OCI-LY7 (cell line): ENCODE results near the gene LINGO3. TPM values are rescaled to one million over a fixed set of nuclear protein-coding genes. Genes with fewer than 3 reads are reported as not detected.

Experiments used
- BruUV-seq: library from RNA; stranded (reverse); fragments of 400-500 nt; replicated peaks from 2 replicates; lab custom pipeline; 2021; lab: Mats Ljungman, UMichigan
- CTCF ChIA-PET: fragments of 300-600 bp; sonication (Branson Sonifier 250); formaldehyde crosslinking; loops from one replicate; lab custom pipeline; 2022; ENCODE audit warnings: antibody characterized with exemption; ENCODE audit not compliant: unreplicated experiment; lab: Charles Lee
- POLR2A ChIA-PET: fragments of 300-600 bp; sonication (Branson Sonifier 250); formaldehyde crosslinking; loops from one replicate; lab custom pipeline; 2022; ENCODE audit warnings: antibody characterized with exemption; lab: Charles Lee
- DNase-seq: peaks from one replicate; pipeline ENCODE4 v3.0.0-alpha.2; 2015; ENCODE audit warnings: low spot score
- H2AFZ ChIP-seq: fragments of 200-600 bp; sonication (generic), shearing (Covaris generic); 2 replicates; pipeline ENCODE4 v1.6.1; 2014; ENCODE audit warnings: mild to moderate bottlenecking, antibody characterized with exemption, low read length, moderate library complexity
- H3K27ac ChIP-seq: fragments of 200-600 bp; sonication (generic); 2 replicates; pipeline ENCODE4 v1.5.1; 2014; ENCODE audit warnings: mixed run types, low read depth, mild to moderate bottlenecking, moderate library complexity, low read length, inconsistent platforms; ENCODE audit not compliant: poor library complexity, severe bottlenecking
- H3K36me3 ChIP-seq: fragments of 200-600 bp; sonication (generic); 2 replicates; pipeline ENCODE4 v1.6.1; 2014; ENCODE audit warnings: mild to moderate bottlenecking, antibody characterized with exemption, low read length, moderate library complexity, mixed read lengths; ENCODE audit not compliant: insufficient read depth
- H3K4me1 ChIP-seq: fragments of 200-600 bp; sonication (generic); 2 replicates; pipeline ENCODE4 v1.5.1; 2014; ENCODE audit warnings: mild to moderate bottlenecking, low read length; ENCODE audit not compliant: insufficient read depth, poor library complexity, severe bottlenecking
- H3K4me2 ChIP-seq: fragments of 200-600 bp; sonication (generic); 2 replicates; pipeline ENCODE4 v1.6.1; 2014; ENCODE audit warnings: mild to moderate bottlenecking, low read length
- H3K4me3 ChIP-seq: fragments of 200-600 bp; sonication (generic); 2 replicates; pipeline ENCODE4 v1.5.1; 2014; ENCODE audit warnings: mild to moderate bottlenecking, low read depth, low read length; ENCODE audit not compliant: poor library complexity, severe bottlenecking
- H3K79me2 ChIP-seq: fragments of 200-600 bp; sonication (generic); 2 replicates; pipeline ENCODE4 v1.6.1; 2016; ENCODE audit warnings: low read depth, mild to moderate bottlenecking, low read length, moderate library complexity, mixed read lengths; ENCODE audit not compliant: insufficient read depth
- H3K9me2 ChIP-seq: fragments of 200-600 bp; sonication (generic); 2 replicates; pipeline ENCODE4 v1.6.1; 2016; ENCODE audit warnings: mild to moderate bottlenecking, low read length, mixed read lengths; ENCODE audit not compliant: insufficient read depth
- H3K9me3 ChIP-seq: fragments of 200-600 bp; sonication (generic); 2 replicates; pipeline ENCODE4 v1.6.1; 2014; ENCODE audit warnings: mild to moderate bottlenecking, mixed run types, low read length, mixed read lengths
- H4K20me1 ChIP-seq: fragments of 200-600 bp; sonication (generic); 2 replicates; pipeline ENCODE4 v1.6.1; 2014; ENCODE audit warnings: mild to moderate bottlenecking, antibody characterized with exemption, low read length, moderate library complexity, mixed read lengths; ENCODE audit not compliant: insufficient read depth
- EZH2phosphoT487 ChIP-seq: fragments of 200-600 bp; sonication (generic); IDR thresholded peaks from 2 replicates; pipeline ENCODE4 v1.6.1; 2018; ENCODE audit warnings: low read depth, borderline replicate concordance, mild to moderate bottlenecking, mixed run types, antibody characterized with exemption, low read length, moderate library complexity, mixed read lengths
- intact Hi-C: fragments of 100-400 bp; cut with micrococcal nuclease; formaldehyde crosslinking; loops from one replicate; pipeline ENCODE4 v1.10.0; 2022; ENCODE audit not compliant: unreplicated experiment
- total RNA-seq, 2 experiments: library from RNA; depleted of rRNA in 1 of 2; stranded (reverse); fragments of >200 nt in 1 of 2; shearing (Covaris generic) in 1 of 2; gene quantifications; 2 replicates each; pipeline ENCODE4 v1.2.3, GENCODE V29; 2014 to 2022
- TF ChIP-seq, protein P1 (sequence below): fragments of 200-600 bp; sonication (generic); conservative IDR thresholded peaks from 2 replicates; pipeline ENCODE4 v1.5.1; 2014; ENCODE audit warnings: mild to moderate bottlenecking, antibody characterized with exemption, low read length, moderate library complexity, mixed read lengths

The LINGO3 gene
- total RNA-seq, 2 experiments from 2014 or later, result 0.13 to 0.38 TPM

DNA sequence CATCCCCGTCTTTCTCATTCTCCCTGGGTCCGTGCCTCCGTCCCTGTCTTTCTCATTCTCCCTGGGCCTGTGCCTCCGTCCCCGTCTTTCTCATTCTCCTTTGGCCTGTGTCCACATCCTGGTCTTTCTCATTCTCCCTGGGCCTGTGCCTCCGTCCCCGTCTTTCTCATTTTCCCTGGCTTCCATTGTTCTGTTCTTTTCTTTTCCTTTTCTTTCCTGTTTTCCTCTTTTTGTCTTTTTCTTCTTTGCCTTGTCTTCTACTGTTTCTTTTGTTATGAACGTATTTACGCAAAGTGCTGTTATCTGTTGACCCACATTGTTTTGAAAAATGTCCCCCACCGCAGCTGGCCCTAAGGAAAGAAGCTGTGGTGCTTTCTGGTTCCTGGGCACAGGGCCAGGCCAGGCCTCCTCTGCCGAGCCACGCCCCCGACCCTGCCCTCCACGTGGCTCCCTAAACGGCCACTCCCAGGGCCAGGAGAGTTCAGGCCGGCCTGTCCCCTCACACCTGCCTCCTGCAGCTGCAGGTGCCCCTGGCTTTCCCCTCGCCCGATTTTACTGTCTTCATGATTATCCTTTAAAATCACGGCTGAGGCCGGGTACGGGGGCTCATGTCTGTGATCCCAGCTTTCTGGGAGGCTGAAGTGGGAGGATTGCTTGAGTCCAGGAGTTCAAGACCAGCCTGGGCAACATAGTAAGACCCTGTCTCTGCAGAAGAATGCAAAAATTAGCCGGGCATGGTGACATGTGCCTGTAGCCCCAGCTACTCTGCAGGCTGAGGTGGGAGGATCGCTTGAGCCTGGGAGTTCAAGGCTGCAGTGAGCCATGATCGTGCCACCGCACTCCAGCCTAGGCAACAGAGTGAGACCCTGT lies 38.1 kb upstream of the LINGO3 start:
- no peak for DNase-seq
- H3K4me2 ChIP-seq, result no peak overlapping the region
- no peak for TF ChIP-seq EZH2phosphoT487
- TF ChIP-seq, protein P1, sequence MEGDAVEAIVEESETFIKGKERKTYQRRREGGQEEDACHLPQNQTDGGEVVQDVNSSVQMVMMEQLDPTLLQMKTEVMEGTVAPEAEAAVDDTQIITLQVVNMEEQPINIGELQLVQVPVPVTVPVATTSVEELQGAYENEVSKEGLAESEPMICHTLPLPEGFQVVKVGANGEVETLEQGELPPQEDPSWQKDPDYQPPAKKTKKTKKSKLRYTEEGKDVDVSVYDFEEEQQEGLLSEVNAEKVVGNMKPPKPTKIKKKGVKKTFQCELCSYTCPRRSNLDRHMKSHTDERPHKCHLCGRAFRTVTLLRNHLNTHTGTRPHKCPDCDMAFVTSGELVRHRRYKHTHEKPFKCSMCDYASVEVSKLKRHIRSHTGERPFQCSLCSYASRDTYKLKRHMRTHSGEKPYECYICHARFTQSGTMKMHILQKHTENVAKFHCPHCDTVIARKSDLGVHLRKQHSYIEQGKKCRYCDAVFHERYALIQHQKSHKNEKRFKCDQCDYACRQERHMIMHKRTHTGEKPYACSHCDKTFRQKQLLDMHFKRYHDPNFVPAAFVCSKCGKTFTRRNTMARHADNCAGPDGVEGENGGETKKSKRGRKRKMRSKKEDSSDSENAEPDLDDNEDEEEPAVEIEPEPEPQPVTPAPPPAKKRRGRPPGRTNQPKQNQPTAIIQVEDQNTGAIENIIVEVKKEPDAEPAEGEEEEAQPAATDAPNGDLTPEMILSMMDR, result no peak
- H3K36me3 ChIP-seq, result peaks cover 30% of the 10 kb centered on the region
- TSS peak; percentile 40 for BruUV-seq
- no peak overlapping the region for H3K4me3 ChIP-seq
- H3K4me1 ChIP-seq, result no peaks in the 10 kb centered on the region
- H2AFZ ChIP-seq, result no peak overlapping the region
- intact Hi-C loops, result no loop called here
- no peak overlapping the region for H3K27ac ChIP-seq
- no peaks in the 10 kb centered on the region for H3K9me2 ChIP-seq
- H3K79me2 ChIP-seq, result no peaks in the 10 kb centered on the region
- POLR2A ChIA-PET, result no interaction called here
- CTCF ChIA-PET, result no interaction called here
- no peaks in the 10 kb centered on the region for H4K20me1 ChIP-seq
- no peaks in the 10 kb centered on the region for H3K9me3 ChIP-seq

DNA sequence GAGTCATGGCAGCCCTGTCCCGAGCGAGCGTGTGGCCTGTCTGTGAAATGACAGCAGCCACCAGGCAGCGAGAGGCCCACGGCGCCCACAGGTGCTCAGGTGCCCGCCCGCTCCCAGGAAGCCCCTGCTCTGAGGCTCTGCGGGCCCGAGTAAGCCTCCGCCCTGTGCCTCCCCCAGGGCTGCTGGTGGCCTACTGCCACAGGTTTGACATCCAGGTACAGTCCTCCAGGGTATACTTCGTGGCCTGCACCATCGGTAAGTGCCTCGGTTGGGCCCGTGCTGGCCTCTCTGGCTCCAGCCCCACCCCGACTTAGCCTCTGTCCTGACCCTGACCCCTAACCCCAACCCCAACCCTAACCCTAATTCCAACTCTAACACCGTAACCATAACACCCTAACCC lies 37.1 kb upstream of the LINGO3 start:
- no TSS peak for BruUV-seq
- no peak overlapping the region for H3K4me3 ChIP-seq
- H3K27ac ChIP-seq, result no peak overlapping the region
- H3K9me2 ChIP-seq, result no peaks in the 10 kb centered on the region
- no peaks in the 10 kb centered on the region for H4K20me1 ChIP-seq
- CTCF ChIA-PET, result no interaction called here
- H2AFZ ChIP-seq, result no peak overlapping the region
- POLR2A ChIA-PET, result no interaction called here
- intact Hi-C loops, result no loop called here
- H3K79me2 ChIP-seq, result no peaks in the 10 kb centered on the region
- no peaks in the 10 kb centered on the region for H3K4me1 ChIP-seq
- DNase-seq, result no peak
- peaks cover 30% of the 10 kb centered on the region for H3K36me3 ChIP-seq
- TF ChIP-seq, protein P1, result no peak
- TF ChIP-seq EZH2phosphoT487, result no peak
- H3K9me3 ChIP-seq, result no peaks in the 10 kb centered on the region
- no peak overlapping the region for H3K4me2 ChIP-seq

DNA sequence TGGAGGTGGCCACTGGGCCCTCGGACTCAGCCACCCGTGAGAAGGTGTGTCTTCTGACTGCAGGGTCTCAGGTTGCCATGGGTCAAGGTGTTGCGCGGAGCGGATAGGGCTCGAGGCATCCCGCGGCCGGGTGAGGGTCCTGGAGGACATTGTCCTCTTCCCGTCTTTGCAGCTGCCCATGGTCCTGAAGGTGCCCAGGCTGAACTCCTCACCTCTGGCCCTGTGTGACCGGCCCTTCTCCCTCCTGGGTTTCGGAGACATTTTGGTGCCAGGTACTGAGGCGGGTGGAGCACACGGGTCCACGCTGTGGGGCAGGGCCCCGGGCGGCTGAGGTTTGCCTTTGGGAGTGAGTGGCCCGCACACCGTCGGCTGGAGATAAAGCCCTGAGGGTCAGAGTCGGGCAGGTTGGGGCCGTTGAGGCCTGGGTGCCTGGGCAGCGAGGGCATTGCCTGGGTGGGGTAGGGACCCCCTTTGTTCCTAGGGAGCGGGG lies 36.5 kb upstream of the LINGO3 start:
- no TSS peak for BruUV-seq

More for the DNA sequence above, 36.5 kb upstream of the LINGO3 start:
- Histone ChIP-seq H3K9me2 (no peaks in the 10 kb centered on the region), H3K27ac (no peak overlapping the region), H3K79me2 (no peaks in the 10 kb centered on the region), H3K9me3 (no peaks in the 10 kb centered on the region), H3K4me2 (no peak overlapping the region), H2AFZ (no peak overlapping the region), H3K4me3 (no peak overlapping the region), H3K4me1 (no peaks in the 10 kb centered on the region), H3K36me3 (peaks cover 37% of the 10 kb centered on the region), H4K20me1 (no peaks in the 10 kb centered on the region)
- intact Hi-C loops, result no loop called here
- DNase-seq, result no peak
- POLR2A ChIA-PET, result no interaction called here
- no peak for TF ChIP-seq EZH2phosphoT487
- TF ChIP-seq, protein P1, result no peak
- CTCF ChIA-PET, result no interaction called here
